Measurements from ENCODE around the gene CELSR2.

- TF ChIP-seq CTCF (IDR thresholded peaks at IDR 0.05), result no peak
- no peak for TF ChIP-seq POLR2A (IDR thresholded peaks at IDR 0.05)
Measured at GRCh38 chr1:109206339-109206738, 43.0 kb upstream of the CELSR2 start.

Data from uterus (tissue), 2 donors.